CD4-positive, alpha-beta T cell treated with Interleukin-4 for 4 hours (primary cell): ENCODE results near the gene ERI3.
"Not testable (repeated sequence)": the region's sequence is repeated elsewhere in the genome, so short reads cannot be mapped to it uniquely, and the experiment has no call there.

Source experiments
- DNase-seq: peaks from one replicate; pipeline ENCODE4 v3.0.0-alpha.2; 2020

The ERI3 gene

DNA sequence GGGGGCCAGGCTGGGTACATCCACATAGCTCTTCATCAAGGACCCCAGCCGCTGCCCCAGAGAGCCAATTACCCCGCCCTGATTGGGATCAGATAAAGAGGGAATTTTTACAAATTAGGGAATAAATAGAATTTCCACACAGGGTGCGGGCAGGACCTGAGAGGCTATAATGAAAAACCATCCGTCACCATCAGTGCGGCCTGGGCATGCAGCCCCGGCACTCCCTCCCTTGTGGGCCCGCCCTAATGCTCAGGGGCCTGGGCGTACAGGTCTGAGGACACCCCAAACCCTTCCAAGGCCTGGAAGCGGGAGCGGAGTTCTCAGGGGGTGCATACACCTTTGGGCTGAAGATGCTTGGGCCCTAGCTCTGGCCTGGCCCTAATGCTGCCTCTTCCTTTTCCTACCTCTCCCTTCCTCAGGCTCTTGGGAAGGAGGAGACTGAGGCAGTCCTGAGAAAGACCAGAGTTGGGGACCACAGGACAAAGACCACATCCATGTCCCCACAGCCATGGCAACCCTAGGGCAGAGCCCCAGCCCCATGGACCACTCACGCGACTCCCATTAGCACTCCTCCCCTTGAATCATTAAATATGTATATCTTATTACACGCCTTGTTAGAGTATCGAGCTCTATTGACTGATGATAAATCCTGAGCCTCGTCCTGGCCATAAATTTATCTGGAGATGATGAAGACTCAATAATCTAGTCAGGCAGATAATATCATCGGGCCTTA is 125.5 kb downstream of the ERI3 start:
- no peak for DNase-seq

DNA sequence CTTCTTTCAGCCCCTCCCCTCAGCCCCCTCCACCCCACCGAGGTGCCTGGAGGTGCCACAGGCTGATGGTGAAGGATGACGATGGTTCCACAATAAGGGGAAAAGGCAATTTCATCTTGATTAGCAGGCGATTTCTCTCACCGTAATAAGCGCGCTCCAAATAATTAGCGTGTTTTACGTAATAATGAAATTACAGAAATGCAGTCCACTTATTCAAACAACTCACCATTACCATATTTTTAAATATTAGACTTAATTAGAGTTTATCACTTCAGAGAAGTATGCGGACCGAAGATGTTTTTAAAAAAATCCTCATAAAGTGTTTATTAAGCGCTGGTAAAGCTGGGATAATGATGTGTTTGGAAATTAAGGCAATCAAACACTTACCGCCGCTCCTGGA is 126.8 kb downstream of the ERI3 start:
- no peak for DNase-seq

DNA sequence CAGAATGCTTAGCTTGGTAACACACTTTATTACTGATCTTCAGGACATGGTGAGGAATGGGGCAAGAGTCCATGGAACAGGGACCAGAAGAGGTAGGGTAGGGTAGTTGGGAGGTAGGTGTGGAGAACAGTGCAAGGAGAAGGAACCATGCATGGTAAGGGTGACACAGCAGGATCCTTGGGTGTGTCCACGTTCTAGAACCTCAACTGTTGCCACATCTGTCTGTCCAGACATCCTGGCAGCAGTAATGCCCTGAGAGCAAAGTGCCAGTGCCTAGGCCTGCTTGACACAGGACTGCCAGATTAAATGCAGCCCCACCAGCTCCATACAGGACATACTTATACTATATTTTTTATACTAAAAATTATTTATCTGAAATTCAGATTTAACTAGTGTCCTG is 127.8 kb downstream of the ERI3 start:
- no peak for DNase-seq

DNA sequence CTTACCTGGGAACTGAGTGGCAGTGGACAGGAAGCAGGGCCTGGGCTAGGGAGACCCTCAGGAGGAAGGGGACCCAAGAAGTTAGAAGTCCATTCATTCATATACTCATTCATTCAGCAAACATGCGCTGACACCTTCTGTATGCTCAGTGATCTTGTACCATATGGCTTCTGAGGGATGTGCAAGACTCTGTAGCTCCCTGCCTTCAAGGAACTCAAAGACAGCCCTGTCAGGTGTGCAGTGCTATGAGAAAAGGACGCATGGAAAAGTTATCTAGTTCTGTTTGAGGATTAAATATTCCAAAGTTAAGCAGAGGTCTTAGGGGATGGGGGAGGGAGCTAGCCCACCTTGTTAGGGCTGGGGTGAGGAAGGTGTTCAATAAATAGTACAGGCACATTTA is 129.3 kb downstream of the ERI3 start:
- DNase-seq, result no peak

DNA sequence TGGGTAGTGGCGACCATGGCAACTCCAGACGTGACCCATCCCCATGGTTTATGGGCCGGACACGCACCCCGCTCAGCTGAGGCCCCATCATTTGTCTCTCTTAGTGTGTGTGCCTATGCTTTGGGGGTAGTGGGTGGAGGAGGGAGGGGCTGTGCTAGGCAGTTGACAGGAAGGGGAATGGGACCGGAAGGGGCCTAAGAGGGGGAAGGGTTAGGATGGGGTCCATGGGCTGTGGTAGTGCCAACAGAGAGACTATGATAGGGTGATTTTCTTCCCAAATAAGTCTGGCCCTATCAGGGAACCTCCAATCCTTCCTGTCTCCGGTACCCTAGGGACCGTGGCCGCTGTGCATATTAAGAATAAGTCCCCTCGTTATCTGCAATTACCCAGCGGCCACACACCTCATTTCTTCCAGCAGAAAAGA is 131.9 kb downstream of the ERI3 start:
- DNase-seq, result no peak

DNA sequence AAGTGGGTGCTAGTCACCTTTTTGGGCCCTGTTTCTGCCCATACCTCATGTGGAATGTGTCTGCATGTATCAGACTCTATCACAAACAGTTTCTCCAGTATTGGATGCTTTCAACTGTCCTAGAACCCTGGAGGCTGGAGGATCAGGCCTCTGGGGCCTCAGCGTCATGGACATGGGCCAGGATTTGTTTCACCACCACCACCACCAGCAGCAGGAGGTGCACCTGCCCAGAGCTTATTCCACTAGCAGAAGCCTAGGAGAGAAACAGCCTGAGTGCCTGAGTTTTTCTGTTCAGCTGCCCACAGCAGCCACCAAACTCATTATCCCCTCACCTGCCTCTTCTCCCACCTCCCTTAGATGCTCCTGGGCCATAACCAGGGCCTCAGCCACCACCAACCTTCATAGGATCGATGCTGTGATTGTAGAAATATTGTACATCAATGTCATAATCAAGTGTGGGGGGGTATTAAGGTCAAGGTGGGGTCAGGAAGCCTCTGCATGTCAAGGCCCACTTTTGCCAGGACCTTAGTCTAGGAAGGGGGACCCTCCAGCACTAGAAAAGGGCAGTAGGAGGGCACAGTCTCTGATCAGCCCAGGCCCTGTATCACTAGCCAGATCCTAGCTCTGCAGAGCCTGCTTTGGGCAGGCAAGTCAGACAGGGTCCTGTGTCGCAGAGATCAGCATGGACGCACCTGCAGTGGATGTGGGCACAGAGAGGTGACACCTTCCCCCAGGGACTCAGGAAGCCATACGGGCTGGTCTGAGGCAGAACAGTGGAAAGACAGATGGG is 132.5 kb downstream of the ERI3 start:
- no peak for DNase-seq

DNA sequence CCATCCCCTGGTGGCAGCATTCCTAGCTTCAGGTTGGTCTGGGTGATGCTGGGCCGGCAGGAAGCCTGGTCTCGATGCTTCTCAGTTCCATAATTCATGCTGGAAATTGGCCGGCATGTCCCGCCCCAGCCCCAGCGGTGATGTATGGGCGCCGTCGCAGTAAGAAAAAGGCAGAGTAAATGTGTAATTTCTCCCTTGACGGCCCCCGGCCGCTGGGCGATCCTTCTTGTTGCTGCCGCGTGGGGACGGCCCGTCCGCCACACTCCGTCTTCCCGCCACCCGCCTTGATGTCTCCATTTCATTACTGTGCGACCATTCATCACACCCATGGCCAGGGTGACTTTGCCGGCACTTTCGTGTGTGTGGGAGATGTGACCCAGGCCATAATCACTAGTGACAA is 133.3 kb downstream of the ERI3 start:
- DNase-seq, result no peak

DNA sequence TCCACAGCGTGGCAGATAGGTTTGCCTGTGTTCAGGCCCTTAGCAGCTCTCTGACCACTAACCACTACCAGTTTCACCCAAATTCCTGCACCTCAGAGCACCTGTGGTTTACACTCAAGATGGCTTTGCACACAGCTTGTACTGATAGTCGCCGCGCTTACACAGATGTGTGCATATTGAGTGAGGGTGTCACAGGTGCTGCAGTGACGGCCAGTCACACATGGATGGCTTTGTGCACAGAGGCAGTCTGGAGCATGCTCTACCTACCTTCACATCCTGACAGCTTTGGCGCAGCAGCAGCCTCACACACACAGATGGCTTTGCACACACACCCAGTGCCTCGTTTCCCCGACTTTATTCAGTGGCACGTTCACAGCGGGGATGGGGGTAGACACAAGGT is 134.3 kb downstream of the ERI3 start:
- no peak for DNase-seq

DNA sequence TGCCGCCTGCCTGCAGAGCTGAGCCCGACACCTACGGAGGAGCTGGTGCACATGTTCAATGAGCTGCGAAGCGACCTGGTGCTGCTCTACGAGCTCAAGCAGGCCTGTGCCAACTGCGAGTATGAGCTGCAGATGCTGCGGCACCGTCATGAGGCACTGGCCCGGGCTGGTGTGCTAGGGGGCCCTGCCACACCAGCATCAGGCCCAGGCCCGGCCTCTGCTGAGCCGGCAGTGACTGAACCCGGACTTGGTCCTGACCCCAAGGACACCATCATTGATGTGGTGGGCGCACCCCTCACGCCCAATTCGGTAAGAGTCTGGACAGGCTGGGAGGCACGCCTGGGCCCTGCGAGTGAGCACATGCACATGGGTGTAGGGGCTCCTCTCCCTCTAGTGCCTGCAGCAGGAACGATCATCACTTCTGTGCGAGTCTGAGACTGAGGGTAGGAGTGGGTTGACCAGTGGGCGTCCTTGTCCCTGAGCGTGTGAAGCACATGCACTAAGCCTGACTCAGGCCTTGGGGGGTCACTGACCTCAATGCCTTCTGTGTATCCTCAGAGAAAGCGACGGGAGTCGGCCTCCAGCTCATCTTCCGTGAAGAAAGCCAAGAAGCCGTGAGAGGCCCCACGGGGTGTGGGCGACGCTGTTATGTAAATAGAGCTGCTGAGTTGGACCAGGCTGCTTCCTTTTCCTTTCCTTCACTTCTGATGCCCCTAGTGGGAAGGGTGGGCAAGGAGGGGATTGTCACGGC is 134.9 kb downstream of the ERI3 start:
- no peak for DNase-seq

DNA sequence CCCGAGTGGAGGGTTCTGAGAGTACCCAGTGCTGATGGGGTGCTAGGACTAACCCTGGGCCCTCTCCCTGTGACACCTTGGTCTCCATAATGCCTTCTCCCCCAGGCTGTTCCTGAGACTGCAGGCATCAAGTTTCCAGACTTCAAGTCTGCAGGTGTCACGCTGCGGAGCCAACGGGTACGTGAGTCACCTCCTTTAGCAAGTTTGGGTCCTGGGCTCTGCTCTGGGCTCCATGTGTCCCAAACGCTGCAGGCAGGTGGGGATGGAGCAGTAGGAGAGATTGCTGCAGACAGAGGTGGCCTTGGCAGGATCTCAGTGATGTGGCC is 135.8 kb downstream of the ERI3 start:
- no peak for DNase-seq

DNA sequence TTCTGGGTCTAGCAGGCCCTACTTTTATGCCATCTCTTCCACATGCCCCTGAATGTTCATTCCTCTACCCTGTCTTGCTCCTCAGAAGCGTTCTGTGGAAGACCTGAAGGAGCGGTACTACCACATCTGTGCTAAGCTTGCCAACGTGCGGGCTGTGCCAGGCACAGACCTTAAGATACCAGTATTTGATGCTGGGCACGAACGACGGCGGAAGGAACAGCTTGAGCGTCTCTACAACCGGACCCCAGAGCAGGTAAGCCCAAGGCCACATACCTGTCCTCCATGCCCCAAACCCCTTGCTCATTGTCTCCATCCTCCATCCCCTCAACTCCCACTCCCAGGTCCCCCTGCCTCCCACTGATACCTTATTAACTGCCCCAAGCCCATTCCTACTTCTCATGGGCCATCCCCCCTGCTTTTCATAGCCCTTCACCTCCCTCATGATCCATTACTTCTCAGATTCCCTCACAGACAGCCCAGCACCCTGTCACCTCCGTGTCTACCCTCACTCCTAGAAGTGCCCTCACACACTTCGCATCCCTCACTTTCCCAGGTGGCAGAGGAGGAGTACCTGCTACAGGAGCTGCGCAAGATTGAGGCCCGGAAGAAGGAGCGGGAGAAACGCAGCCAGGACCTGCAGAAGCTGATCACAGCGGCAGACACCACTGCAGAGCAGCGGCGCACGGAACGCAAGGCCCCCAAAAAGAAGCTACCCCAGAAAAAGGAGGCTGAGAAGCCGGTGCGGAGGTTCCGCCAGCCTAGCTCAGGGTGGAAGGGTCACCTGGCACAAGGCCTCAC is 136.4 kb downstream of the ERI3 start:
- no peak for DNase-seq

DNA sequence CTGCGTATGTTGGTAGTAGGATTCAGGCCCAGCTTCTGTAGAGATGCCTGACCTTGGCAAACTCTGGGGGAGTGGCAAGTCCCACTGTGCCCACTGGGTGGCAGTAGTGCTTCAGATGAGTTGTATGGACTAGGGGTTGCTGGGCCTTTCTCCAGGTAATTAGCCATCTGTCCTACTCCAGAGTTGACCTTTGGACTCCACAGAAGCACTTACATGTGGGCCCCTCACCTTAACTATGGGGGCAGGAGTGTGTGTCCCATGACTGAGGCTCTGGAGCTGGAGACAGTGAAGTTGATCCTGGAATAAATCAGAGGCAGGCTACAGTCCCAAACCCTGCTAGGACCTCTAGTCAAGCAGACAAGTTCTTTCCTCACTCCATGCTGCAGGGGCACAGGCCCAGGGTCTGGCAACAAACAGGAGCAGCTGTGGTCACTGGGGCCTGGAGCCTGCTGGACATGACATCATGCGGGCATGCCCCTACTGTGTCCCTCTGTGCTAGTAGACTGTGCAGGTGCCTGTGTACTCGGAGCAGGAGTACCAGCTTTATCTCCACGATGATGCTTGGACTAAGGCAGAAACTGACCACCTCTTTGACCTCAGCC is 137.1 kb downstream of the ERI3 start:
- DNase-seq, result peak; percentile 67

DNA sequence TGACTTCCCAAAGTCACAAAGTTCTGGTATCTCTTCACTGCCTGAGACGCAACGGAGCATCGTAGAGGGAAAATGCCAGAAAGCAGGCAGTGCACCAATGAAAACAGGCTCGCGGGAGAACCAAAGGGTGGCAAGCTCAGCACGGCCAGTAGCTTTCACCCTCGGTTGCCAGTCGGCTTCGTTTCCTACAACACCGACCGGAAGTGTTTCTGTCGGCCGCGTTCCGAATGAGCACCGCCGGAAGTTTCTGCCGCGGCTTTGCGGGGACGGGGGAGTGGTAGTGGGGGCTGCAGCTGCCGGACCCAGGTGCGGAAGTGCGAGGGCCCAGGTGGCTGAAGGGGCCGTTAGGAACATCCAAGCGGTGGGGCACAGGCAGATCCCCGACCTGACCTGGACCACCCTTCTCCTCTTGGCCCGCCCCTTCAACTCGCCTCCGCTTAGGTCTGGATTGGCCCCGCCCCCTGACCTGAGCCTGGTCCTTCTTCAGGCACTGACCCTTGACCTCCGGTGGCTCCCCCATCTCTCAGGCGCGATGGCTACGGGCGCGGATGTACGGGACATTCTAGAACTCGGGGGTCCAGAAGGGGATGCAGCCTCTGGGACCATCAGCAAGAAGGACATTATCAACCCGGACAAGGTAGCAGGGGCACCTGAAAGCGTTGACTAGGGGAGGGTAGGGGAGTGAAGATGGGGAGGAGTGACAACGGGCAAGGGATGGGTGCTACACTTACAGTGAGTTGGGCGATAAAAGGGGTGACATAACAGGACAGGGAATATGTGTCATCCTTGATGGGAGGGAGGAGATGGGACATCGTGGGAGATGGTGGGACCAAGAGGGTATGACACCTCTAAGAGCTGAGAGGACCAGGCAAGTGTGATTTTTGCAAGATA is 141.6 kb downstream of the ERI3 start, which contains the start of gene DMAP1:
Gene DMAP1 (plus strand): TSS at position 250 of the 891 bp plus-strand sequence. CDS start 283 bp downstream, at position 533.
- DNase-seq, result peak; percentile 85

DNA sequence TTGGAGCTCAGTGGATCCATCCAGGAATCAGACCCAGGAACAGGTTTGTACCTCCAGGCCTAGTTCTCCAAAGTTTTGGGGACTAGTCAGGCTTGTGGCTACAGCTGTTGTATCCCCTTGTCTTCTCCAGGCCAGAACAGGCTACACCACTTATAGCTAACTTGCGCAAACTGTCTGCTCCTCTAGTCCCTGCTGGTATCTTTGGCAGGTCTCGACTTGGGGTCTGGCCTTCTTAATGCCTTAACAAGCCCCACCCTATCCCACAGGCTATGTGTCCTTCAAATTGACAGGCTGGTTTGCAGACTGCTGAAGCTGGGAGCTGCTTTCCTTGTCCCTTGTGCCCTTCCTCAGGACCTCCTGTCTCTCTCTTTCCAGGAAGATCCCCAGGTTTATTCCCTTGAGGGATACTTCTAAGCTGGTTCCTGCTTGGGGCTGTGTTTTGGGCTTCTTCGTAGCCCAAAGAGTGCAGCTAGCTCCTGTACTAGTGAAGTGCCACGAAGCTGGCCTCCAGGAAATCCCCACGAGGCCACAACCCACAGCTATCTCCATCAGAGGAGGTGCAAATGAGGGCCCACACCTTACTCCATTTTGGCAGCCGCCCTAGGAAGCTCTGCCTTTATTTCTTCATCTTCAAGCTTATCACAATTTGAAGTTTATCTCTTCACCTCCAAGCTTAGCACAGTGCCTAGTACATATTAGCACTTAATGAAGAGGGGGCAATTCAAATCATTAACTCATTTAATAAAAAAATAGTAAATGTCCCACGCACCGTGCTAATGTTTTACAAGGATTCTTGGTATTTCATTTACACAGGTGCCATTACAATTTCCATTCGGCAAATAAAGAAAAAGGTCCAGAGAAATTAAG is 142.5 kb downstream of the ERI3 start:
- peak; percentile 53 for DNase-seq

DNA sequence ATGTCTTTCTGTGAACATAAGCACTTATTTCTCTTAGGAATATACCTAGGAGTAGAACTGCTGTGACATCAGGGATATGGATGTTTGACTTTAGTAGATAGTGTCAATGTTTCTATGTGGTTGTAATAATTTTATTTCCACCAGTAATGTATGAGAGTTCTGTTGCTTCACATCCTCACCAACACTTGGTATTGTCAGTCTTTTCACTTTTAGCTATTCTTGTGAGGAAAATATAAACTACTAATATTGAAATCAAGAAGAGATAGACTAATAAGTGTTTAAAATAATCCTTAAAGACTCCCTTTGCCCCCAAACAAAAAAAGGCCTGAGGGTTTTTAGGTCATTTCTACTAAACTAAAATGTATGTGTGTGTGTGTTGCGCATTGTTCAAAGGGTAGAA is 144.5 kb downstream of the ERI3 start:
- no peak for DNase-seq

DNA sequence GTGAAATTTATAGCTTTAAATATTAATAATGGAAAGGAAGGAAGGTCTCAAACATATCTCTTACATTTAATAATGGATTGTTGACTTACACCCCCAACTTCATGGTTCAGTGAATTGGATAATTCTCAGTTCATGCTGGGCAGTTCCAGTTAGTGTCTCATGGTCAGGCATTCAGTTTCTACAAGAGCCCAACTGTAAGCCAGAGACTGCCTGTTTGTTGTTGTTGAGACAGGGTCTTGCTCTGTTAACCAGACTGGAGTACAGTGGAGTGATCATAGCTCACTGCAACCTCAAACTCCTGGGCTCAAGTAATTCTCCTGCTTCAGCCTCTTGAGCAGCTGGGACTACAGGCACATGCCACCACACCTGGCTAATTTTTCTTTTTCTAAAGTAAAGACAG is 146.8 kb downstream of the ERI3 start:
- no peak for DNase-seq

DNA sequence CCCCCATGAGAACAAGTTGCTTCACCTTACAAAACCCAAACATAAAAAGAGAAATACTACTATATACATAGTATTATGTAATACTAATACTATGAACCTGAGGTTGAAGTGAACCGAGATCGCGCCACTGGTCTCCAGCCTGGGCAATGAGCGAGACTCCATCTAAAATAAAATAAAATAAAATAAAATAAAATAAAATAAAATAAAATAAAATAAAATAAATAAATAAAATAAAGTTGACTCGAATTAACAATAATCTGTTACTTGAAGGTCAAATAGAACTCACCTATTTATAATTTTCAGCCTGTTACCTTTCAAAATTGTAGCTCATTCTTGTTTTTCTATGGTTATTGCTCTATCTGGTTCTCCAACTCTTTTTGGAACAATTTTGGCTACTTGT is 148.5 kb downstream of the ERI3 start:
- not testable (repeated sequence) for DNase-seq

DNA sequence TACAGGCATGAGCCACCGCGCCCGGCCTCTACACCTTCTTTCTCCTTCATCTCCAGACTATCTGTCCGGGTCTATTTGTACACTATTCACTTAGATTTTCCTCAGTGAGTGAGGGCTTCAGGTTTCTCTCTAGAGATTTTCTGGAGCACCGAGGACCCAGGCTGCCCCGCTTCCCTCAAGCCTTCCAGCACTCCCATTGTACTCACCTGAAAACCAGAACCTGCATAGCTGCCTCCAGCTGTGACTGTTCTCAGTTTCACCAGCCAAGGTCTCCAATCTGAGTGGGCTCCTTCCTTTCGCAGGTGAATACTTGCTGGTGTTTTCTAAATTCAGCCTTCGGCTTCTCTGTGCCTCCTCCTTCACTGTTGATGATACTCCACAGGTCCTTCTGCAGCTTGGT is 154.7 kb downstream of the ERI3 start:
- DNase-seq, result no peak

DNA sequence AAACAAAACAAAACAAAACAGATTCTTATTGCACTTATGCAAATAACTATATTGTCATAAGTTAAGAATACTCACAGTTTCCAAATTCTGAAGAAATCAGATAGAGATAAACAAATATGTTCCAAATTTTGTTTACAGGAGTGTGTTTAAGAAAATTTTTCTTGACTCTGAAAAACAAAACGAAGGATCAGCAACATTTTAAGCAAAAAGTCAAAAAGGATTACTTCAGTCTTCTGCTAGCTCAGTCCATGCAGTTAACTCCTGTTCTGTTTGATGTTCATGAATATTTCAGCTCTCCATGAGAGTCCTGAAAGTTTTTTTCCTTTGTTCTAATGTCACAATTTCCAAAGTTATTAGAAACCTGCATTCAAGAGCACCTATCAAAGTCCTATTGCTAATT is 180.4 kb downstream of the ERI3 start:
- no peak for DNase-seq
